Left ventricle myocardium inferior (tissue), 1 donor: ENCODE data around the gene DEDD. TPM values are rescaled to one million over a fixed set of nuclear protein-coding genes. Genes with fewer than 3 reads are reported as not detected.

Experiments used
- DNase-seq: peaks from one replicate; pipeline ENCODE4 v3.0.0-alpha.2; 2020
- H3K27ac ChIP-seq: fragments of 200-600 bp; replicated peaks from 2 replicates; pipeline ENCODE4 v1.8.0; 2021
- H3K27me3 ChIP-seq: fragments of 200-600 bp; 2 replicates; pipeline ENCODE4 v1.8.0; 2021; ENCODE audit warnings: low read depth
- H3K36me3 ChIP-seq: fragments of 200-600 bp; 2 replicates; pipeline ENCODE4 v1.8.0; 2021
- H3K4me1 ChIP-seq: fragments of 200-600 bp; 2 replicates; pipeline ENCODE4 v1.8.0; 2021
- H3K4me3 ChIP-seq: fragments of 200-600 bp; 2 replicates; pipeline ENCODE4 v1.8.0; 2021; ENCODE audit warnings: mild to moderate bottlenecking, moderate library complexity
- H3K9me3 ChIP-seq: fragments of 200-600 bp; replicated peaks from 2 replicates; pipeline ENCODE4 v1.8.0; 2021
- CTCF ChIP-seq: fragments of 200-600 bp; IDR thresholded peaks from 2 replicates; pipeline ENCODE4 v1.8.0; 2021; ENCODE audit warnings: antibody characterized with exemption, mild to moderate bottlenecking, borderline replicate concordance
- intact Hi-C: fragments of 100-400 bp; cut with micrococcal nuclease; formaldehyde crosslinking; loops from one replicate; pipeline ENCODE4 v1.11.0; 2022
- total RNA-seq: library from RNA; stranded (reverse); fragmentation: NEBNext Ultra II Directional; extraction: Animal tissue kit (Norgen Biotek cat#: 25700); gene quantifications from one replicate; pipeline ENCODE4 v1.2.1, GENCODE V29; 2021
- donor health status: DM: no; HTN: yes; CAD: no; lungs with severe emphysema.

DEDD gene
- total RNA-seq, 1 donor from 2014 or later = 25.2 TPM

- TF ChIP-seq CTCF = no peak
- DNase-seq = no peak
- no peaks in the 10 kb centered on the region for H3K27me3 ChIP-seq
- no peaks in the 10 kb centered on the region for H3K9me3 ChIP-seq
- no peak overlapping the region for H3K4me3 ChIP-seq
- peaks cover 21% of the 10 kb centered on the region for H3K36me3 ChIP-seq
- peaks cover 5% of the 10 kb centered on the region for H3K4me1 ChIP-seq
- intact Hi-C loops = no loop called here
- H3K27ac ChIP-seq = no peak overlapping the region
Measured at GRCh38 chr1:161106431-161106830, 26.0 kb downstream of the DEDD start.

- Histone ChIP-seq H3K4me3 (no peak overlapping the region), H3K27me3 (no peaks in the 10 kb centered on the region), H3K36me3 (peaks cover 18% of the 10 kb centered on the region), H3K9me3 (no peaks in the 10 kb centered on the region), H3K27ac (peak overlapping the region; percentile 61), H3K4me1 (peaks cover 47% of the 10 kb centered on the region)
- DNase-seq = no peak
- no peak for TF ChIP-seq CTCF
- intact Hi-C loops = no loop called here
Measured at GRCh38 chr1:161100556-161100955, 31.9 kb downstream of the DEDD start.

- Histone ChIP-seq H3K4me3 (peak overlapping the region; percentile 71), H3K27ac (no peak overlapping the region)
Measured at GRCh38 chr1:161099090-161099802, 33.2 kb downstream of the DEDD start.

GRCh38 chr1:161098210-161099068, 34.0 kb downstream of the DEDD start, which contains the start of gene KLHDC9:
TSS of gene KLHDC9 (plus strand) at chr1:161098361. CDS start at chr1:161098536, 175 bp downstream.
- intact Hi-C loops = loop anchor here (5.0 kb wide), 1 partner anchor 101 kb away; no protein-coding TSS in a partner anchor
- Histone ChIP-seq H3K27me3 (no peaks in the 10 kb centered on the region), H3K4me3 (peak within 1 kb of the TSS; percentile 71), H3K36me3 (peaks cover 18% of the 10 kb centered on the region), H3K4me1 (peaks cover 47% of the 10 kb centered on the region), H3K27ac (peak within 1 kb of the TSS; percentile 79), H3K9me3 (no peaks in the 10 kb centered on the region)
- DNase-seq = peak; percentile 71
- TF ChIP-seq CTCF = no peak

More at GRCh38 chr1:161099090-161099802, 33.2 kb downstream of the DEDD start:
- no peak for TF ChIP-seq CTCF
- H3K9me3 ChIP-seq = no peaks in the 10 kb centered on the region
- H3K27me3 ChIP-seq = no peaks in the 10 kb centered on the region
- H3K36me3 ChIP-seq = peaks cover 18% of the 10 kb centered on the region
- DNase-seq = no peak
- H3K4me1 ChIP-seq = peaks cover 47% of the 10 kb centered on the region
- intact Hi-C loops = loop anchor here (5.0 kb wide), 1 partner anchor 102 kb away; no protein-coding TSS in a partner anchor

GRCh38 chr1:161096530-161096929, 35.9 kb downstream of the DEDD start:
- Histone ChIP-seq H3K4me3 (no peak overlapping the region), H3K9me3 (no peaks in the 10 kb centered on the region), H3K27ac (peak overlapping the region; percentile 74), H3K4me1 (peaks cover 46% of the 10 kb centered on the region), H3K27me3 (no peaks in the 10 kb centered on the region), H3K36me3 (peaks cover 7% of the 10 kb centered on the region)
- peak; percentile 41 for DNase-seq
- no peak for TF ChIP-seq CTCF
- intact Hi-C loops = loop anchor here (5.0 kb wide), 1 partner anchor 99 kb away; no protein-coding TSS in a partner anchor
